ENCODE data around the gene PWWP2B.

DNA sequence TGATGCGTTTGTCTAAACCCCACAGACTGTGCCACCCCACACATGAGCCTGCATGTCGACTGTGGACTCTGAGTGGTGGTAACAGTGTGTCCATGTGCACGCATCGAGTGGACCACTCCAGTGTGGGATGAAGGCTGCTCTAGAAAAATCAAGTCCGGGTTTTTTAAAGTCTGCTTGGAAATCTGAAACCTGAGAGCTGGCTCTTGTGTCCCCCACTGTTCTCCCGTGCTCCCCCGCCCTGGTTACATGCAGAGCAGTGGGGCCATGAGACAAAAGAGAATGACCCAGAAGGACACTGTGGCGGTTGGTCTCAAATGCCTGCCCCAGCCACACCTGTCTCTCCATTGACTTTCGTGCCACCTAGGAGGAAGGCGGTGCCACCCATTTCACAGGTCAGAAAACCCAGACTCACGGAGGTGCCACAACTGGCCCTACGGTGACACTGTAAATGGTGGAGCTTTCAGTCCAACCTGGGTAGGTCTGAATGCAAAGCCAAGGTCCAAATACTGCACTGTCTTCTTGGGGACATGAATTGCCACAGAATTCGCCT lies 27.3 kb upstream of the PWWP2B start:
- no peak for TF ChIP-seq ZSCAN21 (CRISPR knock-in tag; IDR thresholded peaks at IDR 0.05; ENCODE audit: borderline replicate concordance)
- TF ChIP-seq PHF8 (CRISPR knock-in tag; IDR thresholded peaks at IDR 0.05), result no peak
- no peak for TF ChIP-seq CEBPB (IDR thresholded peaks at IDR 0.05; ENCODE audit: borderline replicate concordance, low read depth, low read length)
- no peak for TF ChIP-seq NFYC (CRISPR knock-in tag; IDR thresholded peaks at IDR 0.05)
- TF ChIP-seq MXI1 (IDR thresholded peaks at IDR 0.05; ENCODE audit: borderline replicate concordance, low read depth, low read length), result no peak
